Right lobe of liver (tissue), 6 donors: ENCODE data around the gene TBXT. TPM values are rescaled to one million over a fixed set of nuclear protein-coding genes. Genes with fewer than 3 reads are reported as not detected.

Source experiments
- ATAC-seq, 4 donors: fragments of 200-7000 bp; cut with Tn5 transposase; one replicate each; pipeline ENCODE4 v1.9.1; 2020; ENCODE audit warnings: mild to moderate bottlenecking in 4 of 4, moderate library complexity in 4 of 4
- DNase-seq, 3 donors: peaks; one replicate each; pipeline ENCODE4 v3.0.0-alpha.2; 2020
- H3K27ac ChIP-seq, 3 donors: fragments of 200-600 bp; one replicate each; pipeline ENCODE4 v1.8.0; 2022
- H3K27me3 ChIP-seq, 2 donors: fragments of 200-600 bp; one replicate each; pipeline ENCODE4 v1.8.0; 2022
- H3K36me3 ChIP-seq, 4 donors: fragments of 200-600 bp; sonication (generic) in 1 of 4; one replicate each; pipeline versions ENCODE4 v1.5.1 to v1.8.0; 2017 to 2022; ENCODE audit warnings: control low read depth in 1 of 4
- H3K4me1 ChIP-seq, 4 donors: fragments of 200-600 bp; sonication (generic) in 1 of 4; one replicate each; pipeline versions ENCODE4 v1.5.1 to v1.8.0; 2017 to 2022; ENCODE audit warnings: control low read depth in 1 of 4
- H3K4me3 ChIP-seq, 3 donors: fragments of 200-600 bp; one replicate each; pipeline ENCODE4 v1.8.0; 2022
- H3K9me3 ChIP-seq, 4 donors: fragments of 200-600 bp; sonication (generic) in 1 of 4; one replicate each; pipeline versions ENCODE4 v1.5.1 to v1.8.0; 2017 to 2022; ENCODE audit warnings: control low read depth in 1 of 4
- POLR2A ChIP-seq: fragments of 450-650 bp; IDR thresholded peaks from one replicate; pipeline ENCODE4 v1.6.1; 2017; ENCODE audit warnings: antibody characterized with exemption, mild to moderate bottlenecking
- WGBS: methylation state at CpG from one replicate; pipeline ENCODE4 v1.1.6; 2018; ENCODE audit warnings: low coverage, low lambda C conversion rate; ENCODE audit not compliant: insufficient coverage; ENCODE audit errors: missing lambda C conversion rate; 5-methylcytosine and 5-hydroxymethylcytosine counted together
- intact Hi-C, 2 donors: fragments of 100-400 bp; cut with DNase I; formaldehyde crosslinking; loops; one replicate each; pipeline versions ENCODE4 v1.11.2 to v1.14.1; 2022
- small RNA-seq, 2 experiments: library from RNA; depleted of rRNA; stranded (forward); fragments of <200 nt; gene quantifications; one replicate each; pipeline ENCODE3, GENCODE V24; 2016
- total RNA-seq, 6 experiments: library from RNA; depleted of rRNA in 2 of 6; stranded (reverse); fragments of >200 nt in 2 of 6; fragmentation: NEBNext Ultra II Directional in 3 of 6; extraction: Animal tissue kit (Norgen Biotek cat#: 25700) in 3 of 6; gene quantifications; one replicate each; pipeline versions ENCODE4 v1.1.0 to v1.2.4, GENCODE V29; 2016 to 2023
- TF ChIP-seq, protein P1 (sequence below), 4 donors: fragments of 200-600 bp in 3 of 4; fragments of 450-650 bp in 1 of 4; IDR thresholded peaks; one replicate each; pipeline versions ENCODE4 v1.5.1 to v1.8.0; 2016 to 2022; ENCODE audit warnings: antibody characterized with exemption in 4 of 4, mild to moderate bottlenecking in 2 of 4
- donor health status: DM: no; HTN: yes; CAD: no.
- donor health status: DM: no; HTN: no; CAD: no.
- donor health status: DM: no; HTN: no; CAD: no.
- donor health status: DM: no; HTN: yes; CAD: no.
- donor health status: DM: no; HTN: yes; CAD: no.

Gene TBXT
- total RNA-seq, 6 experiments from 2014 or later: not detected

DNA sequence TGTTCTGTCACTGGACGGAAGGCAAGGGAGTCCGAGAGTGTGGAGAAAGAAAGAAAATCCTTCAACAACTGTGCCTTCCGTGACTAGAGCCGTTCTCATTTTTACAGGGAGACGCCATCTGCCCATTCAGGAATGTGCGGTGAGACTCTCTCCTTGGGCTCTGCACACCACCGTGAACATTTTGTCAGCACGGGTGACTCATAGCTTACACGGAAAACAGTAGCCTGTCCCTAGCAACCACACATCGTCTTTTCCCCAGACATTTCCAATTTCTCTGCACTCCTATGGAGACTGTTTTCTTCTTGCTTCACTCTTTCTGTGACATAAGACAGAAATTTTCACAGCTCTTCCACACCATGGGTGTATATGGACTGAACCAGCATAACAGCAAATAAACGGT is 55.1 kb downstream of the TBXT start:
- 84% methylated on average over 11 of the region's 11 CpGs for WGBS
- intact Hi-C loops: no loop called here
- H3K4me3 ChIP-seq: no peak overlapping the region
- DNase-seq (no peak), ATAC-seq (no peak)
- H3K27ac ChIP-seq: no peak overlapping the region
- no peaks in the 10 kb centered on the region for H3K9me3 ChIP-seq
- no peak for TF ChIP-seq POLR2A
- TF ChIP-seq, protein P1, sequence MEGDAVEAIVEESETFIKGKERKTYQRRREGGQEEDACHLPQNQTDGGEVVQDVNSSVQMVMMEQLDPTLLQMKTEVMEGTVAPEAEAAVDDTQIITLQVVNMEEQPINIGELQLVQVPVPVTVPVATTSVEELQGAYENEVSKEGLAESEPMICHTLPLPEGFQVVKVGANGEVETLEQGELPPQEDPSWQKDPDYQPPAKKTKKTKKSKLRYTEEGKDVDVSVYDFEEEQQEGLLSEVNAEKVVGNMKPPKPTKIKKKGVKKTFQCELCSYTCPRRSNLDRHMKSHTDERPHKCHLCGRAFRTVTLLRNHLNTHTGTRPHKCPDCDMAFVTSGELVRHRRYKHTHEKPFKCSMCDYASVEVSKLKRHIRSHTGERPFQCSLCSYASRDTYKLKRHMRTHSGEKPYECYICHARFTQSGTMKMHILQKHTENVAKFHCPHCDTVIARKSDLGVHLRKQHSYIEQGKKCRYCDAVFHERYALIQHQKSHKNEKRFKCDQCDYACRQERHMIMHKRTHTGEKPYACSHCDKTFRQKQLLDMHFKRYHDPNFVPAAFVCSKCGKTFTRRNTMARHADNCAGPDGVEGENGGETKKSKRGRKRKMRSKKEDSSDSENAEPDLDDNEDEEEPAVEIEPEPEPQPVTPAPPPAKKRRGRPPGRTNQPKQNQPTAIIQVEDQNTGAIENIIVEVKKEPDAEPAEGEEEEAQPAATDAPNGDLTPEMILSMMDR (IDR thresholded peaks at IDR 0.05): no peak
- H3K36me3 ChIP-seq: no peaks in the 10 kb centered on the region
- no peaks in the 10 kb centered on the region for H3K4me1 ChIP-seq
- H3K27me3 ChIP-seq: peaks cover 0 to 3% of the 10 kb centered on the region in 2 donors

DNA sequence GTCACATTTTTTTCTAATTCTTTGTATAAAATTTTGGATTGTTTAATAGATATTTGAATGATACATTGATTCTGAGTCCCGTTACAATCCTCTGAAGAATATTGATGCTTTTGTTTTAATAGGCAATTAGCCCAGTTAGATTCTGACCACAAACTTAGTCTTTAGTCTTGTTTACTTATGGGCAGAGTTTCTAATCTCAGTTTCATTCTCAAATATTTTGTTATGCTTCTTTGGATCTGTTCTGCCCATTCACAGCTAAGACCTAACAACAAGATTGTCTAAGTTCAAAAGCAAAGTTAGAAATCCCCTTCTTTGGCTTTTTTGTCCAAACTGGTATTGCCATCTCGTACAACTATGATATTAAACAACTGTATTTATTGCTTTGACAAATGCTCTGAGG is 58.0 kb downstream of the TBXT start:
- Histone ChIP-seq H3K4me3 (no peak overlapping the region), H3K27ac (no peak overlapping the region), H3K9me3 (no peaks in the 10 kb centered on the region), H3K4me1 (no peaks in the 10 kb centered on the region), H3K27me3 (no peaks in the 10 kb centered on the region), H3K36me3 (no peaks in the 10 kb centered on the region)
- ATAC-seq (no peak), DNase-seq (no peak)
- 31% methylated on average over 2 of the region's 2 CpGs for WGBS
- TF ChIP-seq, protein P1 (IDR thresholded peaks at IDR 0.05): no peak
- no peak for TF ChIP-seq POLR2A
- intact Hi-C loops: loop anchor here (5.0 to 10.0 kb wide), 2 partner anchors 222 to 225 kb away; no protein-coding TSS in a partner anchor

Small RNA genes lying within 50 kb of the gene (small RNA-seq; reads per million reads assigned to genes)
- 0 reads per million in 2 experiments for gene RNU6-153P

Other genes with a start within 250 kb of the TBXT start
- gene PRR18, start 140.5 kb upstream of the TBXT start, total RNA-seq: 1 to 10 TPM in 4 of 6 experiments, under 1 TPM in 2; 0.39 to 3.6 (median 1.6) TPM
- 10 to 100 TPM in 5 of 6 experiments, 1 to 10 TPM in 1; 6.7 to 14.0 (median 12.8) TPM for gene SFT2D1, start 174.7 kb upstream of the TBXT start, total RNA-seq
- 100 to 1,000 TPM; 102 to 298 (median 180) TPM for gene MPC1, start 215.1 kb upstream of the TBXT start, total RNA-seq